HS-5 (cell line): ENCODE results near the gene ADCY10.
"Not testable (repeated sequence)": the region's sequence is repeated elsewhere in the genome, so short reads cannot be mapped to it uniquely, and the experiment has no call there.

Source experiments
- DNase-seq: peaks from one replicate; pipeline ENCODE4 v3.0.0-alpha.2; 2012; ENCODE audit warnings: low read depth

ADCY10 gene

GRCh38 chr1:167806676-167807075 lies 107.3 kb downstream of the ADCY10 start:
- DNase-seq = not testable (repeated sequence)

- not testable (repeated sequence) for DNase-seq
These were observed 107.7 kb downstream of the ADCY10 start for GRCh38 chr1:167806235-167806634.

DNA sequence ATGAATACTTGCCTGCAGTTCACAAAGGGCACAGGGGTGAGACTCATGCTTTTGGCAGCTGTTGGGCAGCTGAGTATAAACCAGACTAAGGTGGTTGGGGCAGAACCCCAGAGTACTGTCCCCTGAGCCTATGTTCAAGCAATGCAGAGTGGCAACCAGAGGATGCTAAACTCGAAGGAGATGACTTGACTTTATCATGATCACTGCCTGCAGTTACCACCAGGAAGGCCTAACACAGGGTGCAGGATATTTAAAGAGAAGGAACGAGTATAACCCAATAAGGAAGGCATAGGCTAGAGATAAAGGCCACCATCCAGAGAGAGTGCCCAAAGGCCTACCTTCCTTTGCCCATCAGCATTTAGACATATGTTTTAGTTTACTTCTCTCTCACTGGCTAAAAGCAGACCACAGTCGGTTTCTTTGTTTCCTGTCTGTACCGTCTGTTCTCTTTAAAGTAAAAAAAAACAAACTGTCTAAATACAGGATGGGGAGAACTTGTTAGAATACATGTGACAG lies 108.8 kb downstream of the ADCY10 start:
- DNase-seq = no peak

DNA sequence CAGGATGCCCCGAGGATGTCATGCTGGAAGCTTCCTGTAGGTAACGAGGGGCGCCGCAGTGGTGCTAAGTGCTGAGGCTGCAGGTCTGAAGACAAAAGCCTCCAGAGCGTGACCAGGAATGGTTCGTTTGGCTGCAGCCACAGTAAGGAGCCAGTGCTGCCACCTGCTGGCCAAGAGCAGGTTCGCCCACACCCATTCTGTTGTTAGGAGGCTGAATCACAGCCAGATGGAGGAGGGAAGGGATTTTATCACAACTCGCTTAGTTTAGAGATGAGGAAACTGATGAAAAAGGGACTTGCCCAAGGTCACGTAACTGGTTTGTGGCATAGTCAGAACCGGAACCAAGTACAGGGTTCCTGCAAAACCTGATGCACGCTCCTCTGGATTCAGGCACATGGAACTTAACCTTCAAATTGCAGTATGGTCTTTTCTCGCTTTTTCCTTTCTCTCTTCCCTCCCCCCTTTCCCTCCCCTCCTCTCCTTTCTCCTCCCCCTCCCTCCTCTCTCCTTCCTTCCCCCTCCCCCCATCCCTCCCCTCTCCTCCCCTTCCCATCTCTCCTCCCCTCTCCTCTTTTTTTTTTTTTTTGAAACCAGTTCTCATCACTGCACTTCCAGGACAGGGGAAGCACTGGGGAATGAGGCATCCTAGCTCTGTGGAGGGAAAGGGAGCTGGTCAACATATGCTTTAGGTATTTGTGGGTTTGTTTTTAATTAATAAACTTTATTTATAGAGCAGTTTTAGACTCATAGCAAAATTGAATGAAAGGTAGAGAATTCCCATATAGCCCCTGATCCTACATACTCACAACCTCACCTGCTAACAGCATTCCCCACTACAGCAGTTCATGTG lies 110.4 kb downstream of the ADCY10 start:
- peak; percentile 81 for DNase-seq

DNA sequence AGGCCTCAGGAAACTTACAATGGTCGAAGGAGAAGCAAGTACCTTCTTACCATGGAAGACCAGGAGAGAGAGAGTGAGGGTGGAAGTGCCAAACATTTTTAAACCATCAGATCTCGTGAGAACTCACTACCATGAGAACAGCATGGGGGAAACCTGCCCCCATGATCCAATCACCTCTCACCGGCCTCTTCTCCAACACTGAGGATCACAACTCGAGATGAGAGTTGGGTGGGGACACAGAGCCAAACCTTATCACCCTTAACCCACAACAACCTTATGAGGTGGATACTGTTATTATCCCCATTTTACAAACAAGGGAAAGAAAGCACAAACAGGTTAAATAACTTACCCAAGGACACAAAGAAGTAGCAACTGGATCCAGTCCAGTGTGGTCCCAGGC lies 111.7 kb downstream of the ADCY10 start:
- no peak for DNase-seq

GRCh38 chr1:167800251-167800650 lies 113.7 kb downstream of the ADCY10 start:
- DNase-seq = no peak

GRCh38 chr1:167799747-167800146 lies 114.2 kb downstream of the ADCY10 start:
- DNase-seq = no peak

DNA sequence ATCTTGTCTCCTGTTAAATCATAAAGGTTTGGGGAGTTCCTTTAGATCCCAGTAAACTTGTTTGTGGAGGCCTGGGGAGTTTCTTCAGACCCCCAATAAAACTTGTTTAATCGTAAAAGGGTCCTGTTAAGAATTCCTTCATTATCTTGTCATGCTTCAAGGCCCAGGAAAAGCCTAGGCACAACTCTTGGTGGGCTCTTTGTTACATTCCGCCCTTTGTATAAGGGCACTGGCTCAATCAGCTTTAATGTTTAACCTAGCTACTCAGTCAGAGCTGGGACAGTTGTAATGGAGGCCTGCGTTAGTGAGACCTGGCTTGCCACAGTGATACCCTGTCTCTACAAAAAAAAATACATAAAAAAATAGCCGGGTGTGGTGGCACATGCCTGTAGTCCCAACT lies 115.0 kb downstream of the ADCY10 start:
- no peak for DNase-seq

GRCh38 chr1:167797015-167797414 lies 116.9 kb downstream of the ADCY10 start:
- peak; percentile 95 for DNase-seq

DNA sequence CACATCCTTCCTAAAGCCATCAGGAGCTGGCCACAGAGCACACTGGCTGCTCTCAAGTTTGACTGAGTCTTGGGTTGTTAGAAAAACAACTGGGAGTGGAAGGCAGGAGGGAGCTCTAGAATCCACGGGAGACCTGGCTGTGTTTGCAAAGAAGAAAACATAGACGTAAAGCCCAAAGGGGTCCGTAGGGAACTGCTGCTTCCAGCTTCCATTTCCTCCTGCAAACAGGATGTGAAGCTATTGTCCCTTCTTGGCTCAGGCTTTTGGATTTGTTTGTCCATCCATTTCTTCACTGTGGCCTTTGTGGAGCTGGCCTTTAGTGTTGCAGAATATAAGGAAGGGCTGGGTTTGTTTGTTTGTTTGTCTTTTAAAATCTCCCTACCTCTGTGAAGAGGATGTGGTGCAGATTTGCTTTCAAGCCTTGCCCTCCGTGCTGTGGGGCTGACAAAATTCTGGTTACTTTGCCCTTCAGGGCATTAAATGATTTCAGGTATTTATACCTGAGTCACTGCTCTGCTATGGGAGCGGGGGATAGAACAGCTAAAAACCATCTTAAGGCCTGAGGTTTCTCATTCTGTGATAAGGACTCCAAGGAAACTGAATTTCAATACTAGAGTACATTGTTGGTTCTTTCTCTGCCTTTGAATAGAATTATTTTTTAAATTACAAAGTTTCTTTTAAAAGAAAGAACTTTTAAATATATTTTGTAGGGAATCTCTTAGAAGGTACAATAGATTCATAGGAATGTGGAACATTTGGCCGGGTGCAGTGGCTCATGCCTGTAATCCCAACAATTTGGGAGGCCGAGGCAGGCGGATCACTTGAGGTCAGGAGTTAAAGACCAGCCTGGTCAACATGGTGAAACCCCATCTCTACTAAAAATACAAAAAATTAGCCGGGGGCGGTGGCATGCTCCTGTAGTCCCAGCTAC lies 117.9 kb downstream of the ADCY10 start:
- DNase-seq = no peak

DNA sequence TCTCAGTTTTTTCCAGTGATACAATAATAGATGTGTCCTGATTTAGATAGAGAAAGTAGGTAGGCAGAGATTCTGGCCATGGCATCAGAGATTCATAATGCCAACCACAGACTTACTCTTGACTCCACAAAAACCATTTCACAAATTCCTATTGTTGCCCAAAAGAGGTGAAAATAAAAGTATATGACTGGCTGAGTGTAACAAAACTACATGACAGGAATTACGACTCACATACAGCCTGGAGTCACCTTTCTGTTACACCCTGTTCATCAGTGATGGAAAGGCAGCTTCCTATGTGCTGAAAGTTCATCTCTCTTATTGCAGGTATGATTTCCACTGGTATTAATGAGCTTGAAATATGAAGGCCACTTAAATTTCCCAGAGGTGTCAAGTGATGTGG lies 119.9 kb downstream of the ADCY10 start:
- DNase-seq = no peak

DNA sequence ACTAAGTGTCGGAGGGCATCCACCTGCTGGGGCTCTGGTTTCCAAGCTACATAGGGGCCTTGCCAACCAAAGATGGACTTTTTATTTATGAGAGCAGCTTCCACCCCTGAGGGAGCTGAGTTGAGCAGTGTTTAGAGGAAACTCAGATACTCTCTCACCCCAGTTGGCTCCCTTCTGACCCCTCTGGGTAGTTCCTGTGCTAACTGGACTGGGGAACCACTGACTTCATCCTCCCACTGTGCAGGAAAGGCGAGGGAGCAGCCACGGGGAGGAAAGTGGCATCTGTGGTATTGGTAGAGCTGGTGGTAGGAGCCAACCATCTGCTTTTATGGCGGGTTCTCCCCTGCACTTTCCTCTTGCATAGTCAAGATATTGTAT lies 121.8 kb downstream of the ADCY10 start:
- DNase-seq = no peak

DNA sequence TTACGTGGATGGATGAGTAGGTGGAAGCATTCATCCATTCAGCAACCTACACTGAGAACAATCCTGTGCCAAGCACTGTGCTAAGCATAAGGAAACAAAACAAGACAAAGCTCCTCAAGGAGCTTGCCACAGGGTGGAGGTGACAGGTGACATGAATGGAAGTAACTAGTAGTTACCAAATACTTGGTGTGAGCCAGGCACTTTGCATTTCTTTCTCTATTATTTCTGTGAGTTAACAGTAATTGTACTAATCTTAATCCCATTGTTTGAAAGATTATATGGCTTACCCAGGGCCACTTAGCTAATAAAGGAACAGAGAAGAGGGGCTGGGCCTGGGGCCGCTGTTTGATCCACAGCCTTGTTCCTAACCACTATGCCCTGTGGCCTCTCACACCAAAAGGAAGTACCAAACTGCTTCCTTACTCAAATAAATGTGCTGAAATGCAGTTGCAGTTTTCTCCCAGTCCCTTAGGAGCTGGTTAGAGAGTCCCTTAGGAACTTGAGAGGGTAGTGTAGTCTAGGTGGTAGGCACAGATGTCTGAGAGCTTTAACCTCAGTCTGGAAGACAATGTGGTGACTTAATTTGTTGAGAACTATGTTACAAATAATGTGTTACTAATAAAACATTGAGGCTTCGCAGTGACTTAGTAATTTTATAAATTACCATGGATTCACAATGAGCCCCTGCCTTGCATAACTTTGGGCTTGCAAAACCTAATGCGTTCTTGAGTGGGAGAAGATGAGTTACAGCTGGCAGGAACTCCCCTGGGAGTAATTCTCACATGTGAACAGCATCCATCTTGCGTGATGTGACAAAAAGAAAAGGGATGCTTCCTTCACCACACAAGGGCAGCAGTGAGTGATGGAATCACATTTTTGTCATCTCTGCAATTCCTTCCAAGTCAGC lies 122.4 kb downstream of the ADCY10 start:
- no peak for DNase-seq

DNA sequence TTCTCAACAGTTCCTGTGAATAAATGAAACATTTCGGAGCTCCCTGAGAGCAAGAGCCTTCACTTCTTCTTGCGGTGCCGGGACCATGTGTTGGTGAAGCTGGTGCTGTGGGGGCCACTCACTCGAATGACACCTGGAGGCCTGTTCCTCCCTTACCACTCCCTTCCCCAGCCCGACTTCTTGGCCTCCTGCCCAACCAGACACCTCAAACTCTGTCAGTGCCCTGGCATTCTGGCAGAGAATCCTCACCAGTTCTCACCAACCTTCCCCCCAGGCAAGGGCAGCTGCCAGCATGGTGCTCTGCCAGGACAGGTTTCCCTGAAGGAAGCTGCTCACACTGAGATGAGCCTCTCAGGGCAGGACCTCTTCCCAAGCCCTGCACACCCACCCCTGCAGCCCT lies 123.8 kb downstream of the ADCY10 start:
- no peak for DNase-seq

GRCh38 chr1:167789501-167789900 lies 124.4 kb downstream of the ADCY10 start:
- no peak for DNase-seq

GRCh38 chr1:167786502-167786901 lies 127.4 kb downstream of the ADCY10 start:
- no peak for DNase-seq

DNA sequence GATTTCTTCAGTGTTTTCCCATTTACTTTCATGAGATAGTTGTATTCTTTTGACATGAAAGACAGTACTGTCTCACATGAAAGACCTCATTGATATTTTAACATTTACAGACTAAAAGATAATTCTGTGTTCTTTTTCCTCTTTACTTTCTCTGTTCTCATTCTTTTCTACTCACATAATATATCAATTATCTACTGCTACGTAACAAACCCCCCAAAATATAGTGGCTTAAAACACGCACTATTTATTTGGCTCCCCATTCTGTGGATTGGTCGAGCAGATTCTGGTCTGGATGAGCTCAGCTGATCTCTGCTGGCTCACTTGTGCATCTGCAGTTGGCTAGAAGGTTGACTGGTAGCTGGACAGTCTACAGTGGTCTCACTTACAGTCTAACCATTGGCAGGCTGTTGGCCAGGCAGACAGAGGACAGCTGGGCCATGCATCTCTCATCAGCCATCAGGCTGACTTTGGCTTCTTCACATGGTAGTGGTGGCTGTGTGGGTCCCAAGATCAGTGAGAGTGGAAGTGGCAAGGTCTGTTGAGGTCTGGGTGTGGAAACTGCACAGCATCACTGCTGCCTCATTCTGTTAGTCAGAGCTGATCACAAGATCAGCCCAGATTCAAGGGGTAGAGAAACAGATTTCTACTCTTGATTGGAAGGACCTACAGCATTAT lies 128.9 kb downstream of the ADCY10 start:
- no peak for DNase-seq

GRCh38 chr1:167782946-167783345 lies 131.0 kb downstream of the ADCY10 start:
- no peak for DNase-seq

DNA sequence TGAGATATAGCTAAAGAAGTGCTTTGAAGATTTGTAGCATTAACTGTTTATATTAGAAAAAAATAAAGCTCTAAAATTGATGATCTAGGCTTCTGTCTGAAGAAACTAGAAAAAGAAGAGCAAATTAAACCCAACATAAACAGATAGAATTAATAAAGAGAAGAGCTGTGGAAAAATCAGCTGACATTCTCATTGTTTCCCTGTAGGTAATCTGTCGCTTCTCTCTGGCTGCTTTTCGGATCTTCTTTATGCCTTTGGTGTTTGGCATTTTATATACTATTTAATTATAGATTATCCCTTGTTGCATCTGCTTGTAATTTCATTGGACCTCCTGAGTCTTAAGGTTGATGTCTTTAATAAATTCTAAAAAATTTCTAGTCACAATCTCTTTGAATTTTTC lies 132.4 kb downstream of the ADCY10 start:
- DNase-seq = no peak

- no peak for DNase-seq
These were observed 136.7 kb downstream of the ADCY10 start for GRCh38 chr1:167777269-167777650.

DNA sequence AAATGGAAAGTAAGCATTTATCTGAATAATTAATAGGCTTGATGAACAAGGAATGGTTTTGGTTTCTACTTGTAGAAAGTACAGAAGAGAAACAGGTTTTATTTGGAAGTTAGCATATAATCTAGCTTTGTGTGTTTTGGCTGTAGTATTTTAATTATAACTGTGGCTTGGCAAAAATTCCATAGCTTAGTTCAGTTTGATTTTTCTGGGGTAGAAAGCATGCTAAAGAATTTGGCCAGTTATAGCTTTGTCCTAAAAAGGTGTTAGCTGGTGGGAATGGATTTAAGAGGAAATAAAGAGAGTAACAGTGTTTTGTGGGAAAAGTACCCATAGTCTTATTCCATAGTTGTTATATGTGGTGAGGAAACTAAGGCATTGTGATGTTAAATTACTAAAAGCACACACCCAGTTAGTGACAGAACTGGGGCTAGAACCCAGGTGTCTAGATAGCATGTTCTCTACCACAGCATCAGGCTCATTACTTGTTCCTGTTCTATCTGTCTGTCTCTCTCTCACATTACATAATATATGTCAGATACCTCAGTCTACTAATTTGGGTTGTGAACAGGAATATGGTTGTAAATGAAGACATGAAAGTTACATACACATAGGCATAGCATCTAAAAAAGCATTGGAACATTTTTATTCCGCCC lies 137.2 kb downstream of the ADCY10 start:
- no peak for DNase-seq
